Measurements from ENCODE around the gene ENDOV.

Gene ENDOV

GRCh38 chr17:80386341-80386740 is 28.6 kb upstream of the ENDOV start:
- no peak for TF ChIP-seq SPI1 (IDR thresholded peaks at IDR 0.05; ENCODE audit: low read depth, low read length)
- TF ChIP-seq TAF1 (IDR thresholded peaks at IDR 0.05; ENCODE audit: low read depth, low read length), result no peak
- no peak for TF ChIP-seq PAX5 (IDR thresholded peaks at IDR 0.05; ENCODE audit: insufficient read depth, low read length, severe bottlenecking)
- no peak for TF ChIP-seq POLR2A (IDR thresholded peaks at IDR 0.05; ENCODE audit: low read depth, low read length)
- no peak for TF ChIP-seq POU2F2 (IDR thresholded peaks at IDR 0.05; ENCODE audit: low read depth, low read length)
- no peak for TF ChIP-seq POLR2AphosphoS5 (IDR thresholded peaks at IDR 0.05; ENCODE audit: low read depth, low read length)
- no peak for DNase-seq (ENCODE audit: insufficient read length, low spot score)
- no peak for FAIRE-seq

GRCh38 chr17:80387071-80387470 is 27.9 kb upstream of the ENDOV start:
- FAIRE-seq (no peak), DNase-seq (ENCODE audit: insufficient read length, low spot score) (no peak)
- TF ChIP-seq POLR2AphosphoS5 (IDR thresholded peaks at IDR 0.05; ENCODE audit: low read depth, low read length), result no peak
- TF ChIP-seq POU2F2 (IDR thresholded peaks at IDR 0.05; ENCODE audit: low read depth, low read length), result no peak
- TF ChIP-seq TAF1 (IDR thresholded peaks at IDR 0.05; ENCODE audit: low read depth, low read length), result no peak
- TF ChIP-seq POLR2A (IDR thresholded peaks at IDR 0.05; ENCODE audit: low read depth, low read length), result no peak
- TF ChIP-seq SPI1 (IDR thresholded peaks at IDR 0.05; ENCODE audit: low read depth, low read length), result no peak

GRCh38 chr17:80388175-80388574 is 26.8 kb upstream of the ENDOV start:
- TF ChIP-seq POLR2AphosphoS5 (IDR thresholded peaks at IDR 0.05; ENCODE audit: low read depth, low read length) (no peak), POLR2A (IDR thresholded peaks at IDR 0.05; ENCODE audit: low read depth, low read length) (no peak), SPI1 (IDR thresholded peaks at IDR 0.05; ENCODE audit: low read depth, low read length) (no peak), PAX5 (IDR thresholded peaks at IDR 0.05; ENCODE audit: insufficient read depth, low read length, severe bottlenecking) (no peak), TAF1 (IDR thresholded peaks at IDR 0.05; ENCODE audit: low read depth, low read length) (no peak), POU2F2 (IDR thresholded peaks at IDR 0.05; ENCODE audit: low read depth, low read length) (no peak)
- FAIRE-seq (no peak), DNase-seq (ENCODE audit: insufficient read length, low spot score) (no peak)

GRCh38 chr17:80388601-80389000 is 26.4 kb upstream of the ENDOV start:
- no peak for FAIRE-seq
- TF ChIP-seq POU2F2 (IDR thresholded peaks at IDR 0.05; ENCODE audit: low read depth, low read length), result no peak
- no peak for TF ChIP-seq POLR2AphosphoS5 (IDR thresholded peaks at IDR 0.05; ENCODE audit: low read depth, low read length)
- no peak for TF ChIP-seq PAX5 (IDR thresholded peaks at IDR 0.05; ENCODE audit: insufficient read depth, low read length, severe bottlenecking)
- no peak for TF ChIP-seq SPI1 (IDR thresholded peaks at IDR 0.05; ENCODE audit: low read depth, low read length)
- TF ChIP-seq TAF1 (IDR thresholded peaks at IDR 0.05; ENCODE audit: low read depth, low read length), result no peak
- no peak for TF ChIP-seq POLR2A (IDR thresholded peaks at IDR 0.05; ENCODE audit: low read depth, low read length)
- no peak for DNase-seq (ENCODE audit: insufficient read length, low spot score)

GRCh38 chr17:80389011-80389995 is 25.7 kb upstream of the ENDOV start:
- FAIRE-seq (no peak), DNase-seq (ENCODE audit: insufficient read length, low spot score) (no peak)
- TF ChIP-seq POLR2A (IDR thresholded peaks at IDR 0.05; ENCODE audit: low read depth, low read length), result no peak
- no peak for TF ChIP-seq TAF1 (IDR thresholded peaks at IDR 0.05; ENCODE audit: low read depth, low read length)
- TF ChIP-seq PAX5 (IDR thresholded peaks at IDR 0.05; ENCODE audit: insufficient read depth, low read length, severe bottlenecking), result no peak
- no peak for TF ChIP-seq SPI1 (IDR thresholded peaks at IDR 0.05; ENCODE audit: low read depth, low read length)
- no peak for TF ChIP-seq POLR2AphosphoS5 (IDR thresholded peaks at IDR 0.05; ENCODE audit: low read depth, low read length)
- no peak for TF ChIP-seq POU2F2 (IDR thresholded peaks at IDR 0.05; ENCODE audit: low read depth, low read length)

- DNase-seq (ENCODE audit: insufficient read length, low spot score) (no peak), FAIRE-seq (no peak)
- TF ChIP-seq TAF1 (IDR thresholded peaks at IDR 0.05; ENCODE audit: low read depth, low read length), result no peak
- TF ChIP-seq POLR2A (IDR thresholded peaks at IDR 0.05; ENCODE audit: low read depth, low read length), result no peak
- TF ChIP-seq POLR2AphosphoS5 (IDR thresholded peaks at IDR 0.05; ENCODE audit: low read depth, low read length), result no peak
- no peak for TF ChIP-seq POU2F2 (IDR thresholded peaks at IDR 0.05; ENCODE audit: low read depth, low read length)
- no peak for TF ChIP-seq SPI1 (IDR thresholded peaks at IDR 0.05; ENCODE audit: low read depth, low read length)
- no peak for TF ChIP-seq PAX5 (IDR thresholded peaks at IDR 0.05; ENCODE audit: insufficient read depth, low read length, severe bottlenecking)
Measured at GRCh38 chr17:80393241-80393890, 21.6 kb upstream of the ENDOV start.

GRCh38 chr17:80393961-80394360 is 21.0 kb upstream of the ENDOV start:
- TF ChIP-seq TAF1 (IDR thresholded peaks at IDR 0.05; ENCODE audit: low read depth, low read length) (no peak), SPI1 (IDR thresholded peaks at IDR 0.05; ENCODE audit: low read depth, low read length) (no peak), POLR2A (IDR thresholded peaks at IDR 0.05; ENCODE audit: low read depth, low read length) (no peak), POU2F2 (IDR thresholded peaks at IDR 0.05; ENCODE audit: low read depth, low read length) (no peak), PAX5 (IDR thresholded peaks at IDR 0.05; ENCODE audit: insufficient read depth, low read length, severe bottlenecking) (no peak), POLR2AphosphoS5 (IDR thresholded peaks at IDR 0.05; ENCODE audit: low read depth, low read length) (no peak)

GRCh38 chr17:80394629-80395216 is 20.2 kb upstream of the ENDOV start:
- DNase-seq (ENCODE audit: insufficient read length, low spot score) (no peak), FAIRE-seq (no peak)
- no peak for TF ChIP-seq POU2F2 (IDR thresholded peaks at IDR 0.05; ENCODE audit: low read depth, low read length)
- no peak for TF ChIP-seq PAX5 (IDR thresholded peaks at IDR 0.05; ENCODE audit: insufficient read depth, low read length, severe bottlenecking)
- no peak for TF ChIP-seq POLR2AphosphoS5 (IDR thresholded peaks at IDR 0.05; ENCODE audit: low read depth, low read length)
- no peak for TF ChIP-seq SPI1 (IDR thresholded peaks at IDR 0.05; ENCODE audit: low read depth, low read length)
- no peak for TF ChIP-seq POLR2A (IDR thresholded peaks at IDR 0.05; ENCODE audit: low read depth, low read length)
- TF ChIP-seq TAF1 (IDR thresholded peaks at IDR 0.05; ENCODE audit: low read depth, low read length), result no peak

More at GRCh38 chr17:80393961-80394360, 21.0 kb upstream of the ENDOV start:
- DNase-seq (ENCODE audit: insufficient read length, low spot score) (no peak), FAIRE-seq (no peak)

Data from GM12891 (cell line).